K562 (cell line): ENCODE results near the gene ASS1. TPM values are rescaled to one million over a fixed set of nuclear protein-coding genes. Genes with fewer than 3 reads are reported as not detected.

Experiments used
- CC2D1A ChIP-seq: fragments of 450-650 bp; IDR thresholded peaks from 2 replicates; pipeline ENCODE4 v1.6.1; 2017; ENCODE audit warnings: mild to moderate bottlenecking
- CEBPZ ChIP-seq: fragments of 150-350 bp; IDR thresholded peaks from 2 replicates; pipeline ENCODE4 v1.6.1; 2014; ENCODE audit warnings: low read depth, mild to moderate bottlenecking, low read length, borderline replicate concordance
- GATA2 ChIP-seq: sonication (generic); formaldehyde crosslinking; IDR thresholded peaks from 2 replicates; pipeline ENCODE4 v1.4.0; 2020; ENCODE audit warnings: mild to moderate bottlenecking, missing genetic modification reagents
- MCM7 ChIP-seq, 2 experiments: fragments of 450-650 bp; IDR thresholded peaks; 2 replicates each; pipeline ENCODE4 v1.6.1; 2016 to 2018
- RAD21 ChIP-seq, 2 experiments: fragments of 250-450 bp in 1 of 2; fragments of 450-650 bp in 1 of 2; sonication (Bioruptor Pico) in 1 of 2; formaldehyde crosslinking in 1 of 2; IDR thresholded peaks in 1 of 2; conservative IDR thresholded peaks in 1 of 2; 2 replicates each; pipeline versions ENCODE4 v1.4.0 to v1.8.0; 2020 to 2022; ENCODE audit warnings: mild to moderate bottlenecking in 2 of 2, moderate library complexity in 1 of 2
- RBM25 ChIP-seq: fragments of 200-400 bp; formaldehyde crosslinking; IDR thresholded peaks from 2 replicates; pipeline ENCODE4 v1.6.1; 2018; ENCODE audit warnings: low read length, low read depth, moderate library complexity; ENCODE audit not compliant: severe bottlenecking
- SP1 ChIP-seq: sonication (generic); formaldehyde crosslinking; IDR thresholded peaks from 2 replicates; pipeline ENCODE4 v1.8.1; 2022; ENCODE audit warnings: mild to moderate bottlenecking, missing genetic modification reagents
- STAT6 ChIP-seq: sonication (generic); formaldehyde crosslinking; IDR thresholded peaks from 2 replicates; pipeline ENCODE4 v1.8.1; 2023; ENCODE audit warnings: mild to moderate bottlenecking, missing genetic modification reagents
- TFAP4 ChIP-seq: sonication (generic); formaldehyde crosslinking; IDR thresholded peaks from 2 replicates; pipeline ENCODE4 v1.8.0; 2022; ENCODE audit warnings: missing genetic modification reagents, mild to moderate bottlenecking, moderate library complexity, borderline replicate concordance
- USF2 ChIP-seq: sonication (generic); formaldehyde crosslinking; IDR thresholded peaks from 2 replicates; pipeline ENCODE4 v1.5.0; 2020; ENCODE audit warnings: missing genetic modification reagents
- ZBTB11 ChIP-seq, 3 experiments: fragments of 200-800 bp in 1 of 3; fragments of 250-450 bp in 1 of 3; fragments of 450-650 bp in 1 of 3; sonication (Bioruptor Pico) in 1 of 3; sonication (Bioruptor generic) in 1 of 3; formaldehyde crosslinking in 1 of 3; IDR thresholded peaks; 2 replicates each; pipeline versions ENCODE4 v1.6.1 to v1.8.0; 2016 to 2022; ENCODE audit warnings: mild to moderate bottlenecking in 2 of 3, missing genetic modification characterization in 2 of 3, missing compliant biosample characterization in 1 of 3, moderate library complexity in 1 of 3
- ZBTB7A ChIP-seq: IDR thresholded peaks from 2 replicates; pipeline ENCODE4 v1.6.1; 2011; ENCODE audit warnings: low read depth, mild to moderate bottlenecking, low read length, moderate library complexity, borderline replicate concordance; ENCODE audit not compliant: control insufficient read depth
- ZNF133 ChIP-seq: fragments of 250-450 bp; sonication (Bioruptor Pico); IDR thresholded peaks from 2 replicates; pipeline ENCODE4 v1.4.0; 2020; ENCODE audit warnings: mild to moderate bottlenecking
- polyA plus RNA-seq, 8 experiments: library from polyadenylated mRNA; depleted of rRNA in 4 of 8; stranded (reverse) in 5 of 8; unstranded in 3 of 8; fragments of >200 nt; fragmentation: Nextera tagmentation in 2 of 8; fragmentation: Illumina TruSeq in 1 of 8; extraction: Ambion mirVana in 2 of 8; extraction: Trizol in 1 of 8; gene quantifications; 2 replicates each; pipeline versions ENCODE4 v1.2.1 to v1.2.3, GENCODE V29; 2011 to 2014; ENCODE audit warnings: inconsistent platforms in 1 of 8, missing spikeins in 1 of 8
- total RNA-seq, 7 experiments: library from RNA; depleted of rRNA in 6 of 7; stranded (reverse); fragments of >200 nt in 6 of 7; fragmentation: Illumina TruSeq in 2 of 7; extraction: Trizol in 2 of 7; gene quantifications; 2 replicates each; pipeline versions ENCODE4 v1.2.1 to v1.2.3, GENCODE V29; 2011 to 2021; ENCODE audit warnings: low replicate concordance in 1 of 7

Gene ASS1
- total and polyA plus RNA-seq, 9 of the 15 experiments (the other 6 are each of a cell fraction or from before 2014, with no cell fraction given), result 1.5 to 5.7 (median 3.7) TPM

GRCh38 chr9:130461218-130461630 lies 16.5 kb downstream of the ASS1 start (continued):
- TF ChIP-seq ZBTB11 (CRISPR knock-in tag; IDR thresholded peaks at IDR 0.05) (no peak), ZNF133 (CRISPR knock-in tag) (no peak), MCM7 (IDR thresholded peaks at IDR 0.05) (no peak), ZBTB7A (peak; percentile 90), RBM25 (no peak), RAD21 (CRISPR knock-in tag; conservative IDR thresholded peaks at IDR 0.05 in 1 of 2, IDR thresholded peaks at IDR 0.05 in 1 of 2) (peak; percentile 96 to 98), USF2 (CRISPR knock-in tag) (no peak), CEBPZ (no peak), STAT6 (no peak), CC2D1A (peak; percentile 82; the same call in 1 of the 2 replicates), TFAP4 (peak; percentile 50; the same call in 1 of the 2 replicates), GATA2 (CRISPR knock-in tag) (no peak), SP1 (CRISPR knock-in tag) (peak; percentile 22; the same call in 1 of the 2 replicates)
